ENCODE data around the gene GBX2.

GRCh38 chr2:236204953-236205352, 36.8 kb upstream of the GBX2 start:
- peak; percentile 77; the same call in 1 of the 2 replicates for TF ChIP-seq CEBPB (IDR thresholded peaks at IDR 0.05; ENCODE audit: borderline replicate concordance, low read depth, low read length)
- no peak for TF ChIP-seq CTCF (CRISPR knock-in tag; IDR thresholded peaks at IDR 0.05)
- no peak for TF ChIP-seq HOXA3 (CRISPR knock-in tag; IDR thresholded peaks at IDR 0.05)
- no peak for TF ChIP-seq NFRKB (IDR thresholded peaks at IDR 0.05)
- TF ChIP-seq MXI1 (IDR thresholded peaks at IDR 0.05; ENCODE audit: borderline replicate concordance, low read depth, low read length): no peak
- no peak for TF ChIP-seq FUBP1 (CRISPR knock-in tag; IDR thresholded peaks at IDR 0.05; ENCODE audit: borderline replicate concordance)
- no peak for TF ChIP-seq MYNN (CRISPR knock-in tag; IDR thresholded peaks at IDR 0.05; ENCODE audit: low read depth)
- TF ChIP-seq MYC (CRISPR knock-in tag; IDR thresholded peaks at IDR 0.05; ENCODE audit: borderline replicate concordance): no peak
- TF ChIP-seq GLI4 (CRISPR knock-in tag; IDR thresholded peaks at IDR 0.05; ENCODE audit: borderline replicate concordance): no peak
- TF ChIP-seq TBX3 (IDR thresholded peaks at IDR 0.05; ENCODE audit: borderline replicate concordance): no peak
- no peak for TF ChIP-seq SNAPC5 (CRISPR knock-in tag; IDR thresholded peaks at IDR 0.05; ENCODE audit: borderline replicate concordance)
- TF ChIP-seq ZKSCAN1 (IDR thresholded peaks at IDR 0.05; ENCODE audit: low read length): no peak
